Coronary artery (tissue), 2 donors: Measurements from ENCODE around the gene KDM2A.
"Not testable (repeated sequence)": the region's sequence is repeated elsewhere in the genome, so short reads cannot be mapped to it uniquely, and the experiment has no call there.

Source experiments
- DNase-seq: peaks from one replicate; pipeline ENCODE4 v3.0.0-alpha.2; 2017; ENCODE audit warnings: low spot score
- H3K27ac ChIP-seq, 2 donors: fragments of 200-600 bp; sonication (generic); one replicate each; pipeline ENCODE4 v1.5.1; 2016 to 2019
- H3K4me3 ChIP-seq: fragments of 200-600 bp; sonication (generic); 2 replicates; pipeline ENCODE4 v1.5.1; 2016; ENCODE audit warnings: mild to moderate bottlenecking, moderate library complexity
- CTCF ChIP-seq: fragments of 200-600 bp; sonication (generic); IDR thresholded peaks from one replicate; pipeline ENCODE4 v1.5.1; 2019; ENCODE audit warnings: antibody characterized with exemption

The KDM2A gene

DNA sequence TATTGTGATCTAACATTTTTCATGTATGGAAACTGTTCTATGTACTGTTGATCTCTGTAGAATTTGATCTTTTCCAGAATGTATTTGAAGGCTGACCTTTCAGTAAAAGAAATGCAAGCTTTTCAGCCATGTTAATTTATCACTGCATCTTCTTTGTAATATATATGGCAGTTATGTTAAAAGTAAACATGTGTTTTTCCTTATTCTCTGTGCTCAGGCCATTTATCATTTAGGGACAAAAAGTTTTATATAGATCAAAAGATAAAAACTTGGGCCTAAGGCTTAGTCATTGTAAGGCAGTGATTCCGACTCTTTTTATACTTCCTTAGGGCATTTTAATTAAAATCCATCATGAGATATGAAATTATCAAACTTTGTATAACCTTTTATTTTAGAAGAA is 48.7 kb downstream of the KDM2A start:
- TF ChIP-seq CTCF: no peak
- no peak overlapping the region for H3K27ac ChIP-seq
- no peak for DNase-seq
- H3K4me3 ChIP-seq: no peak overlapping the region

GRCh38 chr11:67168911-67169310 is 49.8 kb downstream of the KDM2A start:
- not testable (repeated sequence) for DNase-seq, H3K27ac ChIP-seq, H3K4me3 ChIP-seq

GRCh38 chr11:67174311-67174710 is 55.2 kb downstream of the KDM2A start:
- no peak for DNase-seq
- no peak for TF ChIP-seq CTCF
- no peak overlapping the region for H3K4me3 ChIP-seq
- H3K27ac ChIP-seq: no peak overlapping the region

- no peak overlapping the region for H3K4me3 ChIP-seq
- no peak for TF ChIP-seq CTCF
- no peak overlapping the region for H3K27ac ChIP-seq
- no peak for DNase-seq
Measured at GRCh38 chr11:67177399-67178281, 58.6 kb downstream of the KDM2A start.

DNA sequence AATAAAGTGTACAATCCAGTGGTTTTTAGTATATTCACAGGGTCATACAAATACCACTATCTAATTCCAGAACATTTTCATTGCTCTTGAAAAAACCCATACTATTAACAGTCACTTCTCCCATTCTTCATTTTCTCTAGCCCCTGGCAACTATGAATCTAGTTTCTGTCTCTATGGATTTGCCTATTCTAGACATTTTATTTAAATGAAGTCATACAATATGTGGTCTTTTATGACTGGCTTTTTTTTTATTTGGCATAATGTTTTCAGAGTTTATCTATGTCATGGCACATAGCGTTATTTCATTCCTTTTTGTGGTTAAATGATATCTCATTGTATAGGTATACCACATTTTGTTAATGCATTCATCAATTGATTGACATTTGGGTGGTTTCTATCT is 59.4 kb downstream of the KDM2A start:
- TF ChIP-seq CTCF: no peak
- DNase-seq: no peak
- no peak overlapping the region for H3K27ac ChIP-seq
- H3K4me3 ChIP-seq: no peak overlapping the region

DNA sequence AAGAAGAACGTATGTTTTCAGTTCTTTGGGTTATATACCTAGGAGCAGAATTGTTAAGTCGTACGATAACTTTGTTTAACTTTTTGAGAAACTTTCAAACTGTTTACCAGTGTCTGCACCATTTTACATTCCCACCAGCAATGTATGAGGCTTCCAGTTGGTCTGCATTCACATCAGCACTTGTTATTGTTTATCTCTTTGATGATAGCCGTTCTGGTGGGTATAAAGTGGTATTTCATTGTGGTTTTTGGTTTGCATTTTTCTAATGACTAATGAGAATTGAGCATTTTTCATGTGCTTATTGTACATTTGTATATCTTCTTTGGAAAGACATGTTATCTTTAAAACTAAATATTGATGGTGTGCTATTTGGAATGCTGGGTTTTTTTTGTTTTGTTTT is 59.8 kb downstream of the KDM2A start:
- DNase-seq: no peak
- Histone ChIP-seq H3K4me3 (no peak overlapping the region), H3K27ac (no peak overlapping the region)
- TF ChIP-seq CTCF: no peak

- DNase-seq: no peak
- no peak overlapping the region for H3K4me3 ChIP-seq
- H3K27ac ChIP-seq: no peak overlapping the region
- no peak for TF ChIP-seq CTCF
Measured at GRCh38 chr11:67179892-67180490, 60.9 kb downstream of the KDM2A start.
